ENCODE results near the gene M1AP.
A peak's percentile ranks its signal among the peaks of the same experiment; 100 is the strongest.
"Not testable (repeated sequence)": the region's sequence is repeated elsewhere in the genome, so short reads cannot be mapped to it uniquely, and the experiment has no call there.

The M1AP gene

DNA sequence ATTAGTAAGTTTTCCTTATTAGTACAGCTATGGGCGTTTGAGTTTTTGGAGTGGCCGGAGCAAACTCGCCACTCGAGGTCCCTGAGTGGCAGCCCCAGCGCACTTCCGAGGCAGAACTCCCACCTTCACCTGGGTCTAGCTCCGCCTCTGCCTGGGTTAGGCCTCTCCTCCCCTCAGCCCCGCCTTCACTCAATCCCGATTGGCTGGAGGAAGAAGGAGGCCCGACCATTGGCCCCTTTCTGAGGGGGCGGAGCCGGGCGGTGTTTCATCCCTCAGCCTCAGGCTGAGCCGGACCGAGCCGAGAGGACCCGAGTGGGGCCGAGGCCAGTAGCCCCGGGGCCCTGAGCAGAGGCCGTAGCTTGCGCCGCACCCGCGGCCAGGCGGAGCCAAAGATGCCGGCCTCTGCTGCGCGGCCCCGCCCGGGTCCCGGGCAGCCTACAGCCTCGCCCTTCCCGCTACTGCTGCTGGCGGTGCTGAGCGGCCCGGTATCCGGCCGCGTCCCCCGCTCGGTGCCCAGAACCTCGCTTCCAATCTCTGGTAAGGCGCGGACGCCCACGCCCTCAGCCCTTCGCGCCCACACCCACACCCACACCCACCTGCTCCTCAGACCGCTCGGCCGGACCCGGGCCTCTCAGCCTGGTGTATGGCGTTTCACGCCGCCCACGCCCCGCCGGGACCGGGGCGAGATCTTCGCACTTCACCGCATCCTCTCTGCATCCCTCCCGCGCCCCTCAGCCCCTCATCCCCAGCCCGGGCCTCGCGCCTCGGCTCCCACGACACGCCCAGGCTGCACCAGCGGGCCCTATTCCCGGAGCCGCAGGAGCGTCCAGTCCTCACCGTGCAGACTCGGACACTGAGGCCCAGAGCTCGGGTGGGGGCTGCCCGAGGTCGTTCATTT is 6.1 kb upstream of the M1AP start, which contains the start of gene SEMA4F:
Gene SEMA4F, plus strand, starts transcription at position 263 of the 898 bp plus-strand sequence. Its CDS starts 130 bp downstream, at position 393.
- DNase-seq (ENCODE audit: low spot score): peak; percentile 95

DNA sequence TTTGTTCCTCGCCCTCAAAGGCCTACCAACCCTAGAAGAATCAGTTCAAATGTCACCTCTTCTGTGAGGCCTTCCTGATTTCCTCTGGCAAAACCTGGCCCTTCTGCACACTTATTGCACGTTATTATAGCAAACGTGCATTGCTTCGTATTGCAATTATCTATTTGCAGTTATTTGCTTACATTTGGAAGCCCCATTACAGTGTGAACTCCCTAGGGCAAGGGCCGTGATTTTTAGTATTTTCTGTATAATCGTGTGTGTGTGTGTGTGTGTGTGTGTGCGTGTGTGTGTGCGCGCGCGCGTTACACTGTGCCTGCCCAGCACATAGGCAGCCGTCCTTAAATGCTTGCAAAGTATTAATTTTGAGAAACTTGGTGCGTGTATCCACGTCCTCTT is 5.5 kb upstream of the M1AP start:
- no peak for DNase-seq (ENCODE audit: low spot score)

DNA sequence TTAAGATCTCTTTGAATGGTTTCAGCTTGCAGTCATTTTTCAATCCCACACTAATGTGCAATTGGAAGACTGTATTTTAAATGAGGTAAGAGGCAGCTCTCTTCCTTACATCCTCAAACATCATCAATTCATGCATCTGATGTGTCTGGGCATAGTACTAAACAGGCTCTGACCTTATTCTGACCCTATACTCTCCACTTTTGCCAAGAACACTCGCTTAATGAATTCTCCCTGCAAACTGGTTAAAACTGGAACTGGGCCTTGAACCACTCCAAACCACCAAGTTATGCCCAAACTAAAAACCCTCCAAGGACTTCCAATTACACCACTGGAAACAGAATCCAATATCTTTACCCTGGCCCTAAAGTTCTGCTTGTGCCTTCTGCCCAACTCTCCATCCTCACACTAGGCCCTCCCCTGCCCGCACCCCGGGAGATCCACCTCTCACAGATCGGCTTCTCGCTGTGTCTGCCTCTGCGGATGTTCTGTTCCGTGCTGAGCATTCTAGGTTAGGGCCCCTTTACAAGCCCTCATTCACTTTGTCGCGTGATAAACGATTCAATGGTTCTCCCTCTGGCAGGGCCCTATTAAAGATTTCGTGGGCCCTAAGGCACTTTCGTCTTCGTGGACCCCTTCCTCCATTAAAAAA is 1.2 kb downstream of the M1AP start:
- no peak for DNase-seq (ENCODE audit: low spot score)

DNA sequence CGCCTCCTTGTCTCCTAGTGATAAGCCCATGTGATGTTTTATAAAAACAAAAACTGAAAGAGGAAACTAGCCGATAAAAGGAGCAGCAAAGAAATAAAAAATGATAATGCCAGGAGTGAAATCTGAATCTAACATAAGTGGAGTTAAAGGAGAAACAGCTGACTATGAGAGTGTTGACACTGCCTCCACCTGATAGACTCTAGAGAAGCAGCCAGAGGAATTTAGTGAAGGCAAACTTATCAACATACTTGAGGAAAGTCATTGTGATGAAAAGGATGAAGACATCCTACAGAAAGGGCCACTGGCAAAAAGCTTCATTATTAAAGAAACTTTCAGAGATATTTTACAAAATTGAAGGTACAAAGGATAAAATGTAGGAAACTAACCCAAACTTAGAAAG is 1.9 kb downstream of the M1AP start:
- no peak for DNase-seq (ENCODE audit: low spot score)

DNA sequence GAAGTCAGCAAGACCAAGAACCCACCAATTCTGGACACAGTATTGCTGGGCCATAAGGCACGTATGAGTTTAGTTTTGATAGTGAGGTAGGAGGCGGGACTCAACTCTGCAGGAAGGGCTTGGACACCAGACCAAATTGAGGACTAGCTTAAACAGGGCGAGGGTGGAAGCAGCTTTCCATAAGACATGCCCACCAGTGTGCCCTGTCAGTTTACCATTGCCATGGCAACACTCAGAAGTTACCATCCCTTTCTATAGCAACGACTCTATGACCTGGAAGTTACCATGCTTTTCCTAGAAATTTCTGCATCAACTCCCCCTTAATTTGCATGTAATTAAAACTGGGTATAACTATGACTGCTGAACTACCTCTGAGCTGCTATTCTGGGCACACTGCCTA is 2.8 kb downstream of the M1AP start:
- no peak for DNase-seq (ENCODE audit: low spot score)

DNA sequence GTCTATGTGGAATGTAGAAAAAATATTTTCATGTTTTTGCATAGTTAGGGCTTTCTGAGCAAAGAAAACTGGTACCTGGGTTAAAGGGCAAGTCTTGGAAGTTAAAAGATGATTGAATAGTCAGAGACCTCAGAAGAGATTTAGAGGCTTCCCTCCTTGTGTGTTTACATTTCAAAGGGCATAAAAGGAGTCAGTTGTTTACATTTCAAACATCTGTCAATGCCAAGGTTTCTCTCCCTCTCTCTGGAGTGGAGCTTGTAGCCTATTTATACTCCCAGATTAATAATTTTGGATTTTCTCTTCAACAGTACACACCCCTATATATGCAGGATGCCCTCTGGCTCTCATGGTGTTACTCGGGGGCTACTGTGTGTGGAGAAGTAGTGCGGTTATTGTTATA is 8.6 kb downstream of the M1AP start:
- no peak for DNase-seq (ENCODE audit: low spot score)

DNA sequence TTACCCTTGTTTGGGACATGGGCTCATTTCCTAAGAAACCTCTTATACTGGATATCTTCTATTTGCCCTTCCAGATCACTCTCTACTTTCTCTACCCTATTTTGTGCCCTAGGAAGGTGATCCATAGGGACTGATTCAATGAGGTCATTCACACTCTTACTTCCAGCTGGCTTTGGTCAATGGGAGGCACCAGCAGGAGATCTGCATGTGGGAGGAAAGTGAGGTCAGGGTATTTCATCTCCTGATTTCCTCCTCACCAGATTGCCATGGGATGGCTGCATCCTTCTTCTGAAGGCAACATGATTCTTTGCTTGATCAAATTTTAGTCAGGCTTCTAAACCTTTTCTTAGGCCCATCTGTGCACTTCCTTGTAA is 15.2 kb downstream of the M1AP start:
- no peak for DNase-seq (ENCODE audit: low spot score)

DNA sequence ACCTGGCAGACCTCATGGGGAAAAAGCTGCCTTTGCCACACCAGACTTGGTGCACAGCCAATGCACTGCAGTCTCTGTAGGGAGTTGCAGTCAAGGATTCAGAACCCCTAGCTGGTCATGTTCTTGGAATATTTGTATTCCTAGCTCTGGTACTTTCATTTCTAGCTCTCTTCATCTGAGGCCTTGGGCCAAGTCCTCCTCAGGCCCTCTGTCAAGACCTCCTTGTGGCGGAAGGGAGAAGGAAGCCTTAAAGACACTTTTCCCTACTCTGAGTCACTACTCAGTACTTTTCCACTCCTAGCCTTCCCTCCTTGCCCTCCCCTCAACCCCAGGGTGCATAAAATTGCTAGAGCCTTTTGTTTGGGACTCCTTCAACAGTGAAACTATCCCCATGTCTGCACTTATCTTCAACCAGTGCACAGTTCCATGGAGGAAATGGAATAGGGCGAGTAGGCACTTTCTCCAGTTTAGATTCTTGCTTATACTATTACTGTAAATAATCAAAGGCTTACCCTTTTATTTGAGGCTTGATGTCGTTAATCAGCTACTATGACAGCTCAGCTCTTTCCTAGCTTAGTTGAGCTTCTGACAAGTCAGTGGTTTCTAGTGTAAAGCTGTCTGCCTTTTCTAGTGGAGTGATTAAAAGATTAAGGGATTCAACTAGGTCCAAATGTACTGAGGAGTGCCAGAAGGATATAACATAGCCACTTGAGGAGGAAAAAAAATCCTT is 15.8 kb downstream of the M1AP start:
- no peak for DNase-seq (ENCODE audit: low spot score)

DNA sequence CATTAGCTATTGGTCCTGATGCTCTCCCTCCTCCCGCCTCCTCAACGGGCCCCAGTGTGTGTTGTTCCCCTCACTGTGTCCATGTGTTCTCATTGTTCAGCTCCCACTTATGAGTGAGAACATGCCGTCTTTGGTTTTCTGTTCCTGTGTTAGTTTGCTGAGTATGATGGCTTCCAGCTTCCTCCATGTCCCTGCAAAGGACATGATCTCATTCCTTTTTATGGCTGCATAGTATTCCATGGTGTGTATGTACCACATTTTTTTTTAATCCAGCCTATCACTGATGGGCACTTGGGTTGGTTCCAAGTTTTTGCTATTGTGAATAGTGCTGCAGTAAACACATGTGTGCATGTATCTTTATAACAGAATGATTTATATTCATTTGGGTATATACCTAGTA is 17.7 kb downstream of the M1AP start:
- not testable (repeated sequence) for DNase-seq (ENCODE audit: low spot score)

DNA sequence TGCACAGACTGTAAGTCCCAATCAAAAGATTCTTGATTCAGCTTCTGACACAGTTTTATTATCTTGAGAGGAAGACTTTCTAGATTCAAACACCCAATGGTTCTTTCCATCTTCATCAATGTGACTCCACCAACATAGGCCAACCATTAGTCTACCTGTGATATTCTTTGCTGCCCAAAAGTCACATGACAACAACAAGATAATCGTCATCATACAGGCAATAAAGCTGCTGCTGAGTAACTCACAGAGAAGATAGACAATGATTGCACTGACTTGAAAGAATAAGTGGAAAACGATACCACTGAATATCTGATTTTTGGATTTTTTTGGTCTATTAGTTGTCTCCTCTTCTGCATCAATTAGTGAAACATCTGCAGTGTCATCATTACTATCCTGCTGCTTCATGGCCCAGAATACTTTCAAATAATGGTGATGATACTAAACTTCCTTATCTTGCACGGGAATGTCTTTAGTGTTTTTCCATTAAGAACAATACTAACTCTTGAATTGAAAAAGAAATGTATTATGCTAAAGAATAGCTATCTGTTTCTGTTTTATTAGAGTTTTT is 19.5 kb downstream of the M1AP start:
- no peak for DNase-seq (ENCODE audit: low spot score)

DNA sequence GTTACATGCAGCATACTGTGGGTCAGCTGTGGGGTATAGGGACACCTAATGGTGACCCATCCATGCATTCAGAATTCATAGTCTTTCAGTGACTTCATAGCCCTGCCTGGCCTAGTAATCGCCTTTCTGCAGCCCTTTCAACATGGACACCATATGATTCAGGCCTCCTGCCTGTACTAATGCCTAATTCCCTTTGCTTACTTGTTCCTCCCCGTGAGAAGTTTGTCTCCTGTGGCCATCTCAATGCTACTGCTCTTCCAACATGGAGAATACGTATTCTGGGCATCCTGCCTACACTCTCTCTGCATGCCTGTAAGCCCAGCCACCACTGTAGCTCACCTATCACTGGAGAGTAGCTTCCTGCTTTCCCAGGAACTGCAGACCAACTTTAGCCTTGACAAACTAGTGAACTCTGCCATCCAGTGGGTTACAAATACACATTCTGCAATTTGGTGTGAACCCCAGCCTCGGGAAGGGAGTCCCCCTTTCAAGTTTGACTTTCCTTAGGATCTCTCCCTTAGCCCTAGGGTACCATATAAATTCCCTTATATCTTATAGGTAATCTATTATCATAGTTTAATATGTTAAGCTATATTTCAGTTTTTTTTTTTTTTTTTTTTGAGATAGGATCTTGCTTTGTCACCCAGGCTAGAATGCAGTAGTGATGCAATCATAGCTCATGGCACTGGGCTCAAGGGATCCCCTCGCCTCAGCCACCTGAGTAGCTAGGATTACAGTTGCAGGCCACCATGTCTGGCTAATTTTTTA is 22.3 kb downstream of the M1AP start:
- no peak for DNase-seq (ENCODE audit: low spot score)

DNA sequence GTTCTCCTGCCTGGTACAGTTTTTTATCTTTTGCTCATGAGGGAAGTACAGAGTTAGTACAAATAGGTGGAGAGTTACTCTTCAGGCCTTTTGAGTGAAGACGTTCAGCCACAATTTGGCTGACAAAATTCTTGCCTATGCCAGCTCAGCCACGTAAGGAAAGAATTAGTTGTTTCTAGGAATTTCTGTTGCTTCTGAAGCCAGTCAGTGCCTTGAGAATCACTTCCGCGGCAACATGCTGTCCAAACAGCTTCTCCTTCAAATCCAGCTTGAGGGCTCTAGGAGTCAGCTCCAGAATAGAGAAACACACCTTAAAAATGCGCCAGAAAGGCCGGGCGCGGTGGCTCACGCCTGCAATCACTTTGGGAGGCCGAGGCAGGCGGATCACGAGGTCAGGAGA is 27.5 kb downstream of the M1AP start:
- DNase-seq (ENCODE audit: low spot score): no peak

DNA sequence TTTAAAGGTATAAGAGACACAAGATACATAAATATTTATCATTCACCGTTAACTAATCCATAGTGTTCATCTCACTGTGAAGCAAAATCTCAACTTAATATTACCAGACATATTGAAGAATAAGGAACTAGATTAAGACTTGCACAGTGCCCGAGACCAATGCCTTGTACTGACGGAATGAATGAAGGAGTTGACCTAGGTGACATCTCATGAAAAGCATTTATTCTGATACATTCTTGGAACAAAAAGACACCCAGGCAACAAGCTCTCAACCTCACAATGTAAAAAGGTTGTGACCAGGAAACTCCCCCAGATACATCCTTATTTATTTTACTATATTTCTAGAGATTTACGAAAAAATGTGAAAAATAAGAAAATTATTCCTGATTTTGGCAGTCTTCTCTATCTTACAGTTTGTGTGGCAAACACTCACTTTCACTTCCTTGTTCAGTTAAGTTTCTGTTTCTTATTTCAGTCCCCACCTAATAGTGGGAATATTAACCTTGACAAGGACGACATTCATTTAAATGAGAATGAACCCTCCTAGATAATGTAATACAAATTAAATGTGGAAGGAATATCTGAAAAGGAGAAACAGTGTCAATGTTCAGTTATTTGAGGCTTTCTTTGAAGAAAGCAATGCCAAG is 28.4 kb downstream of the M1AP start:
- DNase-seq (ENCODE audit: low spot score): no peak

DNA sequence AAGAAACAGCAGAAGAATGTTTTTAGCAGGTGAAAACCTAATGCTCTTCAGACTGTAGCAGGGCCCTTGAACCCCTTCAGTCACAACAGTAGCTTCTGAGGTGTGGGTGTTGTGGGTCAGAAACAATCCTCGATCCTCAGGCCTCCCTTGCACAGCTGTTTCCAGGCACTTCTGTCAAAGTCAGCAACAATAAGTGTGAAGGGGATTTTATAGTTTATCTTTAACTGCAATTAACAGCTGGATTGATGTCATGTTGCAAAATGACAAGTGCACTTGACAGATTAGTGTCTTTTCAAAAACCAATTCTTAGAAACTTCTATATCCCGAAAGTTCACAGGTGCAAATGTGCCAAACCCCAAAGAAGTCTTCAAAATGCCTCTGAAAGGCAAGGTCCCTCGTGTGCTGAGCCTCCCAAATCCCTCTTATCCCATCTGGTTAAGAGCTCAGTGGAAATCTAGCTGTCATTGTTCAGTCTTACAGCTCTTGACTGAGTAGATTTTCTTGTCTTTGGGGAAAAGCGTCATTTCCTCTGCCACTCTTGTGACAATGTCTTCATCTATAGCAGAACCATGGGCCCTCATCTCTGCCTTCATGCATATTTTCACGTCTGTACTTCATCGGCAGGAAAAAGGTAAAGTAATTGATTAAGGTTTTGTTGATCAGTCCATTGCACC is 29.6 kb downstream of the M1AP start:
- DNase-seq (ENCODE audit: low spot score): no peak

DNA sequence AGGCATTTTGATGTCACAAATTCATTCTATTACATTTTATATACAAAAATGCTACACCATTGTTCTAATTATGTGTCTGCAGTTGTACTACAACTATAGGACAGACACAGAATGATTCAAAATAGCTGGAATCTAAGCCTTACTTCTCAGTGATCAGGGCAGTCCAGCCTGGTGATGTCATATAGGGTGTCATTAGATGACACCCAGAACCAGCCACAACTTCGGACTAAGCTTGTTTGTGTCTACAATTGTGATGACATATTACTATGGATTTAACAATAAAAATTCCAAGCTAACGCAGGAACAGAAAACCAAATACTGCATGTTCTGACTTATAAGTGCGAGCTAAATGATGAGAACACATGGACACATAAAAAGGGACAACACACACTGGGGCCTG is 31.0 kb downstream of the M1AP start:
- DNase-seq (ENCODE audit: low spot score): no peak

DNA sequence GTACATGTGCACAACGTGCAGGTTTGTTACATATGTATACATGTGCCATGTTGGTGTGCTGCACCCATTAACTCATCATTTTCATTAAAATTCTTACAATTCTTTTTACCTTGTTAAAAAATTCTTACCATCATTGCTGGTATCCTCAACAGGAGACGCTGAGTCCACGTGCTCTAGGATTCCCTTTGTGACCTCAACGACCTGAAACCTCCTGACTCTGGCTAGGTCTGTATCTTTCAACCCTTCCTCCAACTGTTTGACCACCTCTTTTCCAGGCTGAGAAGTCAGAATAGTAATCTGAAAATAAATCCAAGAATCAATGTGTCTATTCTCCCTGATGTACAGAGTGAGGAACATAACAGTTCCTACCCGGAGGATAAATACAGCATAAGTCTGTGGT is 41.2 kb downstream of the M1AP start:
- no peak for DNase-seq (ENCODE audit: low spot score)

DNA sequence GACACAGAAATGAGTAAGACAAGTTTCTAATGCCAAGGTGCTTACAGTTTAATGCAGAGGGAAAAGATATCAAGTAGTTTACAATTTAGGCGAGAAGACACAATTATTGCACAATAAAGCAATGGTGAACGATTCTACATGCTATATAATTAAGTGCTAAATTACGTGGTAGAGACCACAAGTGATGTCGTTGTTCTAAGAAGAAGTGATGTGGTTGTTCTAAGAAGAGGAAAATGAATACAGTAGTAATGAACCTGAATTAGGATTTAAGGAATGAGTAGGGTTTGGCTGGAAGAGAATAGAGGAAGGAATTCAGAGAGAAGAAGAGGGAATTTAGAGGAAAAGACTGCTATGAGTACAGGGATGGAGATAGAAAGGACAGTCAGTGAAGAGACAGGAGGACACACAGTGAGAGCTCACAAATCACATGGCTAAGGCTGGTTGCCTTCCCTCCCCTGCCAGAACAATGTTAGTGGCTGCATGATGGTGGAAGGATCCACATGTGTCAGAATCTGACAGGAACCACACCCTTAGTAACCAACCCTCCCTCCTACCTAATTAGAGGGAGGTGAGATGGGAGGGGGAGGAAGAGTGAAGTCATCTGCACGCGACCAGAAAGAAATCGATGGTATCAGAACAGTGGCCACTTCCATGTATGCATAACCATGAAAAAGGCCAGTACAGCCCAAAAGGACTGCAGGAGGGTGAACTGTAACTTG is 44.7 kb downstream of the M1AP start:
- no peak for DNase-seq (ENCODE audit: low spot score)

DNA sequence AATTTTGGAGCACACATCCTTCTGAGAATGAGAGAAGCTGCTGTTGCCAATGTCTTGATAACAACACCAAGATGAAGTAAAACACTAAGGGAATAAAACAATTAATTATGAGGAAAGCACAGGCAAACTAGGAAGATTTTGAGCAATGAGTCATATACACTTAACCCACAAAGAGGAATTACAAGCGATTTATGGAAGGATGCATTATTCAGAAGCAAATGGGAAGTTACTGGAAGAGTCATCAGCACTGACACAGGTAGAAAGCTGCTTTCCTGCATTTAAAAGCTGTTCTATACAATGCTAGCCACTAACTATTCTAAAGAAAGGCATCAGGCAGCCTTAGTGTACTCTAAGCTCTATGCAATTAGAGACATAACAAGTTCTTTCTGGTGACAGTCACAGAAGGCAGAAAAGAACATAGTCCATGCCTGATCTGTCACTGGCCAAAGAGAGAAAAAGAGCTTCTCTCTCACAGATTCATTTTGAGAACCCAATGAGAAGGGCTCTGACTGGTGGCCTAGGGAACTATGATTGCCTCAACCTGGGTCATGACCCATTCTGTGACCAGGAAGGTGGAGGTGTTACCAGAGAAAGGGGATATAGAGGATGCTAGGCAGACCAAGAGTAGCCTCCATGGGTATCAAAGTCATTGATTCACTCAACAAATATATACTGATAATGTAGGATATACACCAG is 45.4 kb downstream of the M1AP start:
- no peak for DNase-seq (ENCODE audit: low spot score)

DNA sequence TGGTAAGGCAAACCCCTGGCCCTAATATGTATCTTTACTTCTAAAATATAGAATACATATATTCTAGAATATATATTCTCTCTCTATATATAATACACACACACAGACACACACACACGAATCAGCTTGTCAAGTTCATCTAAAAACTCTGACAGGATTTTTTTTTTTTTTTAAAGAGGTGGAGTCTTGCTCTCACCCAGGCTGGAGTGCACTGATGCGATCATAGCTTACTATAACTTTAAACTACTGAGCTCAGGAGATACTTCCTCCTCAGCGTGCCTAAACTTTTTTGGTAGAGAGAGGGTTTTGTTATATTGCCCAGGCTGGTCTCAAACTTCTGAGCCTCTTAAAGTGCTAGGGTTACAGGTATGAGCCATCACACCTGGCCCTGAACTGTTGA is 48.5 kb downstream of the M1AP start:
- DNase-seq (ENCODE audit: low spot score): no peak

All from left forelimb (tissue), 1 donor.